Pulmonary artery endothelial cell (primary cell): Measurements from ENCODE around the gene LRTM2. TPM values are rescaled to one million over a fixed set of nuclear protein-coding genes. Genes with fewer than 3 reads are reported as not detected.

Experiments
- DNase-seq: peaks from one replicate; pipeline ENCODE4 v3.0.0-alpha.2; 2011; ENCODE audit warnings: low read depth, low spot score
- total RNA-seq: library from RNA; depleted of rRNA; stranded (reverse); fragments of >200 nt; gene quantifications from 2 replicates; pipeline ENCODE4 v1.2.3, GENCODE V29; 2014

LRTM2 gene
- total RNA-seq, 1 donor from 2014 or later, result not detected

GRCh38 chr12:1829306-1829900 lies 9.0 kb downstream of the LRTM2 start:
- no peak for DNase-seq

- no peak for DNase-seq
These were observed 10.1 kb downstream of the LRTM2 start for GRCh38 chr12:1830401-1830845.

GRCh38 chr12:1830981-1831963 lies 10.9 kb downstream of the LRTM2 start:
- DNase-seq, result peak; percentile 19

GRCh38 chr12:1832801-1833595 lies 12.6 kb downstream of the LRTM2 start:
- no peak for DNase-seq

- DNase-seq, result no peak
These were observed 13.2 kb downstream of the LRTM2 start for GRCh38 chr12:1833596-1834028.

- DNase-seq, result no peak
These were observed 14.0 kb downstream of the LRTM2 start for GRCh38 chr12:1834186-1834925.

- no peak for DNase-seq
These were observed 15.1 kb downstream of the LRTM2 start for GRCh38 chr12:1835211-1836131.

- no peak for DNase-seq
These were observed 16.0 kb downstream of the LRTM2 start for GRCh38 chr12:1836241-1836803.

GRCh38 chr12:1836854-1837421 lies 16.6 kb downstream of the LRTM2 start:
- DNase-seq, result no peak

- DNase-seq, result no peak
These were observed 17.3 kb downstream of the LRTM2 start for GRCh38 chr12:1837541-1838204.

GRCh38 chr12:1838205-1838993 lies 18.0 kb downstream of the LRTM2 start:
- no peak for DNase-seq

- no peak for DNase-seq
These were observed 18.6 kb downstream of the LRTM2 start for GRCh38 chr12:1838994-1839365.

GRCh38 chr12:1839464-1839863 lies 19.1 kb downstream of the LRTM2 start:
- DNase-seq, result no peak

GRCh38 chr12:1839956-1840951 lies 19.9 kb downstream of the LRTM2 start:
- DNase-seq, result no peak

GRCh38 chr12:1840981-1841425 lies 20.6 kb downstream of the LRTM2 start:
- no peak for DNase-seq

GRCh38 chr12:1841586-1842182 lies 21.3 kb downstream of the LRTM2 start:
- DNase-seq, result no peak
